BLaER1 (cell line): ENCODE measurements around the gene INPP5A.
"Not testable (repeated sequence)": the region's sequence is repeated elsewhere in the genome, so short reads cannot be mapped to it uniquely, and the experiment has no call there.

ENCODE experiments used
- H3K27ac ChIP-seq: shearing (Covaris generic); formaldehyde crosslinking; 2 replicates; pipeline ENCODE4 v1.8.1; 2022
- H3K27me3 ChIP-seq: shearing (Covaris generic); formaldehyde crosslinking; 2 replicates; pipeline ENCODE4 v1.8.1; 2022
- H3K36me3 ChIP-seq: shearing (Covaris generic); formaldehyde crosslinking; 2 replicates; pipeline ENCODE4 v1.8.1; 2022
- H3K4me1 ChIP-seq: shearing (Covaris generic); formaldehyde crosslinking; 2 replicates; pipeline ENCODE4 v1.8.1; 2022
- H3K4me2 ChIP-seq: shearing (Covaris generic); formaldehyde crosslinking; 2 replicates; pipeline ENCODE4 v1.8.1; 2022
- H3K4me3 ChIP-seq: shearing (Covaris generic); formaldehyde crosslinking; 2 replicates; pipeline ENCODE4 v1.8.1; 2022
- H3K9ac ChIP-seq: shearing (Covaris generic); formaldehyde crosslinking; 2 replicates; pipeline ENCODE4 v1.8.1; 2022
- H3K9me3 ChIP-seq: shearing (Covaris generic); formaldehyde crosslinking; 2 replicates; pipeline ENCODE4 v1.8.1; 2022
- H4K20me1 ChIP-seq: shearing (Covaris generic); formaldehyde crosslinking; 2 replicates; pipeline ENCODE4 v1.8.1; 2022
- Cebpa-rat ChIP-seq: shearing (Covaris generic); IDR thresholded peaks from 2 replicates; pipeline ENCODE4 v1.8.1; 2022

INPP5A gene

DNA sequence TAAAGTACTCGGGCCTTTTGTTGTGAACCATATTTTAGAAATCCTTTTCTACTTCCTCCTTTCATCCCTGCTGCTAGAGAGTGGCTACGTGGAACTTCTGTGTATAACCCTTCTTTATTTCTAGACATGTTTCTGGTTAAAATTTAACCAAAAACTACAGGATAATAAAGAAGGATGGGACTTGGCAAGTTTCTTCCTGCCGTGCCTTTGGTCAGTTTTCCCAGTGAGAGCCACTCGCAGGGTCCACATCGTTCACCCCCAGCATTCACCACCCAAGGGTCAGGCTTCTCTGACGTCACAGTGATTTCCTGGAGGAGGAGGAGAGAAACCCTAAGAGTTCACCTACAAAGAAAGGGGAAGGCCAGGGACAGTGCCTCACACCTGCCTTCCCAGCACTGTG, 203.0 kb downstream of the INPP5A start:
- Histone ChIP-seq H4K20me1 (peaks cover 15% of the 10 kb centered on the region), H3K4me2 (peak overlapping the region; percentile 2; the same call in 1 of the 2 replicates), H3K4me1 (peaks cover 65% of the 10 kb centered on the region), H3K4me3 (no peak overlapping the region), H3K36me3 (peaks cover 24% of the 10 kb centered on the region; the same call in 1 of the 2 replicates), H3K27ac (no peak overlapping the region), H3K9me3 (no peaks in the 10 kb centered on the region), H3K9ac (no peak overlapping the region), H3K27me3 (no peaks in the 10 kb centered on the region)
- TF ChIP-seq Cebpa-rat, result no peak

DNA sequence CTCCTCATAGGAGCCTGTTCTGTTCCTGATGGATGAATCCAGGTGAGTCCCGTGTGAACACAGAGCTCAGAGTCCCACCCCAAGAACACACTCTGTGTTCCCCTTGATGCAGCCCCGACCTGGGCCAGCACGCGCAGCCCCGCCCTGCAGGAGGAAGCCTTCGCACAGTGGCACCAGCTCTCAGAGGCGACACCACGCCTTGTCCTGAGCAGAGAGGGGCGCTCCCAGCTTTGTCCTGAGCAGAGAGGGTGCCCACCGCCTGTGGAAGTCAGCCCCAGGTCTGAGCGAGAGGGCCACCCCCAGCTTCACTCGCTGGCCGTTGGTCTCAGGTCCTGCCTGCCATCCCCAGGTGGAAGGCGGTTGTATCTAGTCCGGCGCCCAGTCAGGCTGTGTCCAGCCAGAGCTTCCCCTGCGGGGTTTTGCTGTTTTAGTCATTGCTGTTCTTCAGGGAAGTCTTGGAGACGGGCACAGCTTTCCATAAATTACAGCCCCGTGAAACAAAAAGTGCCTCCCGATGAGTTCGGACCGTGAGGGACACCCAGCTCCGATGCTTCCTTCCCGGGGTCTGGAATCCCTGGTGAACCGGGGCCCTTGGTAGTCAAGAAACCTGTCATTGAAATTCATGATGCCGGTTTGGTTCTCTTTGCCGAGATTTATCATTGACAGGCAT, 204.7 kb downstream of the INPP5A start:
- Histone ChIP-seq H3K4me3 (no peak overlapping the region), H3K36me3 (peaks cover 24% of the 10 kb centered on the region; the same call in 1 of the 2 replicates), H3K9ac (no peak overlapping the region), H3K4me1 (peaks cover 55% of the 10 kb centered on the region), H3K4me2 (no peak overlapping the region), H4K20me1 (peaks cover 17% of the 10 kb centered on the region), H3K27me3 (no peaks in the 10 kb centered on the region), H3K9me3 (no peaks in the 10 kb centered on the region), H3K27ac (no peak overlapping the region)
- TF ChIP-seq Cebpa-rat, result no peak

DNA sequence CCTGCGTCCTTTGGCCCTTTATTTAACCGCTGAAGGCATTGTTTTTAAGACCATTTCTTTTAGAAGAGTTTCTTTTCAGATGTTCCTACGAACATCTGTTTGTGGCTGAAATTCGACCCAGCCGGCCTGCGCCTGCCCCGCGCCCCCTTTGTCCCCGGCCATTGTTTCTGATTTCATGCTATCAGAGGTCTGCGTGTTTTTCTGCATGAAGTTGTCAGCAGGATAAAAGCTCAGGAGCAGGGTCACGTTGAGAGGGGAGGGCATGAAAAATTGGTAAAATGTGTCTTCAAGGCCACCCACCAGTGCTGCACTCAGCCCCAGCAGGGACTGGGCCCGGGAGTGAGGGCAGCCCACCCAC, 205.2 kb downstream of the INPP5A start:
- Histone ChIP-seq H3K4me1 (peaks cover 55% of the 10 kb centered on the region), H3K9ac (no peak overlapping the region), H3K27ac (no peak overlapping the region), H3K4me2 (no peak overlapping the region), H3K36me3 (peaks cover 24% of the 10 kb centered on the region; the same call in 1 of the 2 replicates), H3K4me3 (no peak overlapping the region), H4K20me1 (peaks cover 22% of the 10 kb centered on the region), H3K27me3 (no peaks in the 10 kb centered on the region), H3K9me3 (no peaks in the 10 kb centered on the region)
- TF ChIP-seq Cebpa-rat, result no peak

DNA sequence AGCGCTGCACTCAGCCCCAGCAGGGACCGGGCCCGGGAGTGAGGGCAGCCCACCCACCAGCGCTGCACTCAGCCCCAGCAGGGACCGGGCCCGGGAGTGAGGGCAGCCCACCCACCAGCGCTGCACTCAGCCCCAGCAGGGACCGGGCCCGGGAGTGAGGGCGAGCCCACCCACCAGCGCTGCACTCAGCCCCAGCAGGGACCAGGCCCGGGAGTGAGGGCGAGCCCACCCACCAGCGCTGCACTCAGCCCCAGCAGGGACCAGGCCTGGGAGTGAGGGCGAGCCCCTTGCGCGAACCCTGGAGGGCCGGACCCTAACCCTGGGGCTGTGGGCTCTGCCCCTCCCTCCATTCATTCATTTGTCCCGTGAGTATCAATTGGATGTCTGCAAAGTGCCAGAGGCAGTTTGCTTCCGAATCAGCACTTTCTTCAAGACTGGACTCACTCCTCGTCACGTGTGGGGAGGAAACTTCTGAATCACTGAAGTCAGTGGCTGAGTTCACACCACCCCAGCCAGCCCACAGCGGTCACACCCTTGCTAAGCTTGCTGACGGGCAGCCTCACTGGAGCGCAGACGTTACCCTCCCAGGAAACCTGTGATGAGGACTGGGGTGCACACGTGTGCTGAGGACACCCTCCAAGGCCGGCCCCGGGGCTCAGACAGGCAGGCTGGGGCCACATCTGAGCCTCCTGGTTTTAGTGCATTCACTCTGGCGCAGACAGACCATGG, 205.8 kb downstream of the INPP5A start:
- not testable (repeated sequence) for H3K9ac ChIP-seq, H3K27ac ChIP-seq, H3K4me3 ChIP-seq, H3K27me3 ChIP-seq, H3K9me3 ChIP-seq, H3K4me2 ChIP-seq
- Histone ChIP-seq H3K4me1 (peaks cover 55% of the 10 kb centered on the region), H4K20me1 (peaks cover 25% of the 10 kb centered on the region), H3K36me3 (peaks cover 24% of the 10 kb centered on the region; the same call in 1 of the 2 replicates)

DNA sequence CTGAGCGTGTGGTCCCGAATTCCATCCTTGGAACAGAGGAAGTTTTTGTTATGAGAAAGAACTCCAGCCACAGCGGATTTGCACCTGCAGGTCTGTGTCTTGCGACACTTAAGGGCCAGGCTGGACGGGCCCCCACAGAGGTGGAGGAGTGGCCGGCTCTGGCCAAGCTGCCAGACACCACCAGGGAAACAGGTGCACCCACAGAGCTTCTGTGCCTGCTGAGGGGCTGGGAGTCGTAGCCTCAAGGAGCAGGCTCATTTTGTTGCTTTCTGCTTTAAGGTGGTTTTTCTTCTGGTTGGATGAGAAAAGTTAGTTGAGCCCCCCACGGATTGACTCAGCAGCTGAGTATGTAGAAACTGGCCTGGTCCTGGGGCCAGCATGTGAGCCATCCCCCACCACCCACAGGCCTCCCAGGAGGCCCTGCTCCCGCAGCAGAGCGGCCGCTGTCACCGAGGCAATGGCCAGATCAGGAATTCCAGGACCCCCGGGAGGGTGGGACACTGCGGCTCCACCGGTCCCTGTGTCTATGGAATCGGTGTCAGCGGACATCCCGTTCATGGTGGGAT, 206.4 kb downstream of the INPP5A start:
- Histone ChIP-seq H3K27ac (no peak overlapping the region), H3K4me2 (no peak overlapping the region; the same call in 1 of the 2 replicates)
- TF ChIP-seq Cebpa-rat, result no peak

DNA sequence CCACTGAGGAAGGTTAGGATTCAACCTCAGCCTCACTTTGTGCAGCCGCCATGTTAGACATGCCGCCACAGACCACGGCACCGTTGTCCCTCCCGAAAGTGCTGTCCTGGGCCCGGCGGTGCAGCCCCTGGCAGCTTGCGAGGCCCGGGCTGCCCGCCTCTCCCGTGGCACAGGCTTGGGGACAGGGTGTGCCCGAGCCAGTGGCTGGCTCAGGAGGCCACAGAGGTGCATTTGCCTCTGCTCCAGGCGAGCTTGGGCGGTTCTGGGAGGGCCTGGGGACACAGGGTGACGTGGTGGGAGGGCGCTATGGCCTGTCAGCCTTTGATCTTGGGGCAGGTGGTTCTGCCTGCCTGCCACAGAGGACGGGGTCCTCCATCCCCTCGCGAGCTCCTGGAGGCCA, 207.3 kb downstream of the INPP5A start:
- no peak overlapping the region for H3K4me3 ChIP-seq
- no peak for TF ChIP-seq Cebpa-rat
- H3K27me3 ChIP-seq, result no peaks in the 10 kb centered on the region
- peaks cover 54% of the 10 kb centered on the region for H3K4me1 ChIP-seq
- H3K9me3 ChIP-seq, result no peaks in the 10 kb centered on the region
- H3K36me3 ChIP-seq, result peaks cover 31% of the 10 kb centered on the region; the same call in 1 of the 2 replicates
- no peak overlapping the region for H3K9ac ChIP-seq
- H4K20me1 ChIP-seq, result peaks cover 32% of the 10 kb centered on the region
- no peak overlapping the region for H3K4me2 ChIP-seq
- no peak overlapping the region for H3K27ac ChIP-seq

More for the DNA sequence above, 206.4 kb downstream of the INPP5A start:
- H3K9ac ChIP-seq, result 0 out of 2 replicates have a peak overlapping the region, but pooled peaks have one; percentile 10
- H4K20me1 ChIP-seq, result peaks cover 32% of the 10 kb centered on the region
- peaks cover 55% of the 10 kb centered on the region for H3K4me1 ChIP-seq
- no peak overlapping the region for H3K4me3 ChIP-seq
- peaks cover 24% of the 10 kb centered on the region; the same call in 1 of the 2 replicates for H3K36me3 ChIP-seq
- H3K9me3 ChIP-seq, result no peaks in the 10 kb centered on the region
- H3K27me3 ChIP-seq, result no peaks in the 10 kb centered on the region

DNA sequence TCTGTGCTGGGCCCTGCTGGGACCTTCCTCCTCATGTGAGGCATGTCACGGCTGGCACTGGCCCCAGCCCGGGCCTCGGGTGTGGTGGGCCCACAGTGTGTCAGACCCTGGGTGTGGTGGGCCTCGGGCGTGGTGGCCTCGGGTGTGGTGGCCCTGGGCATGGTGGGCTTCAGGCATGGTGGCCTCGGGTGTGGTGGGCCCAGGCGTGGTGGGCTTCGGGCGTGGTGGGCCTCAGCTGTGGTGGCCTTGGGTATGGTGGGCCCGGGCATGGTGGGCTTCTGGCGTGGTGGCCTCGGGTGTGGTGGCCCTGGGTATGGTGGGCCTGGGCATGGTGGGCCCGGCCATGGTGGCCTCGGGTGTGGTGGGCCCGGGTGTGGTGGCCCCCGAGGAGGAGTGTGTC, 207.9 kb downstream of the INPP5A start:
- Histone ChIP-seq H3K9ac (no peak overlapping the region), H3K27me3 (no peaks in the 10 kb centered on the region), H3K9me3 (no peaks in the 10 kb centered on the region), H4K20me1 (peaks cover 32% of the 10 kb centered on the region), H3K4me2 (no peak overlapping the region), H3K4me3 (no peak overlapping the region), H3K36me3 (peaks cover 37% of the 10 kb centered on the region; the same call in 1 of the 2 replicates), H3K27ac (no peak overlapping the region), H3K4me1 (peaks cover 47% of the 10 kb centered on the region)
- TF ChIP-seq Cebpa-rat, result no peak

DNA sequence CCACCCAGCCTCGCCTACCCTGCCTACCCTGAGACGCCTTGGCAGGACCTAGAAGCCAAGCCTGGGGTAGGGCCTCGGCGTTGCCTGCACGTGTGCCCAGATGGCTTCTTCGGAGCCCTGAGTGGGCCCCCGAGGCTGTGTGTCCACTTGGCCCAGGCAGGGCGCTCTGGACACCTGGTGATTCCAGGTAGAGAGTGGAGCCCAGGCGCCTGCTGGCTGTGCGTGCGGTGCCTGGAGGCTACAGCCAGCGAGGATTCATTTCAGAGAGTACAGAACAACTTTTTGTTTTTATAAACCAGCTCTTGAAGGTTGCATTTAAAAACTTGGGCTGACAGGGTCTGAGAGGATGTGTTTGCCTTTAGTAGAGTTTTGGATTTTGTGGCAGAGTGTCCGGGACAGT, 208.4 kb downstream of the INPP5A start:
- no peak overlapping the region for H3K4me2 ChIP-seq
- no peak overlapping the region for H3K4me3 ChIP-seq

DNA sequence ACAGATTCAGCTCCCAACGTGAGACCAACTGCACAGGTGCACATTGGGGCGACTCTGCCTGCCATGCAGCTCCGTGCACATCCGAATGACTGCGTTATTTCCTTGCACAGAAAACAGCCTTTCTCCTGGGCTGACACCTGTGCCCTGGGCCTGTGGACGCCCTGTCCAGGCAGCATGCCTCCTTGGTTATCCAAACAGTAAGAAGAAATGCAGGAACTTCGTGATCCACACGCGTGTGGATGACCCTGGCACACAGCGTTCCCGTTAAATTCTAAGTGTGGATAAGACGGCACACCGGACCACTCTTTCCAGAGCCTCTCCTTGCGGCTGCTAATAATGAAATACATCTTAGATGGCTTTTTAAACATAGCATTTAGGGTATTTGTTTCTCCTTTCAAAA, 208.8 kb downstream of the INPP5A start:
- H3K36me3 ChIP-seq, result peaks cover 43% of the 10 kb centered on the region; the same call in 1 of the 2 replicates
- no peaks in the 10 kb centered on the region for H3K9me3 ChIP-seq
- TF ChIP-seq Cebpa-rat, result no peak
- no peaks in the 10 kb centered on the region for H3K27me3 ChIP-seq
- no peak overlapping the region for H3K4me3 ChIP-seq
- no peak overlapping the region; the same call in 1 of the 2 replicates for H3K4me2 ChIP-seq
- no peak overlapping the region for H3K27ac ChIP-seq
- no peak overlapping the region for H3K9ac ChIP-seq
- H4K20me1 ChIP-seq, result peaks cover 32% of the 10 kb centered on the region
- peaks cover 43% of the 10 kb centered on the region for H3K4me1 ChIP-seq

More for the DNA sequence above, 208.4 kb downstream of the INPP5A start:
- no peaks in the 10 kb centered on the region for H3K9me3 ChIP-seq
- no peak overlapping the region for H3K27ac ChIP-seq
- no peak for TF ChIP-seq Cebpa-rat
- no peak overlapping the region for H3K9ac ChIP-seq
- H3K36me3 ChIP-seq, result peaks cover 41% of the 10 kb centered on the region; the same call in 1 of the 2 replicates
- no peaks in the 10 kb centered on the region for H3K27me3 ChIP-seq
- peaks cover 32% of the 10 kb centered on the region for H4K20me1 ChIP-seq
- peaks cover 43% of the 10 kb centered on the region for H3K4me1 ChIP-seq
